Uterine smooth muscle cell (primary cell): ENCODE results near the gene SNRPD2. TPM values are rescaled to one million over a fixed set of nuclear protein-coding genes. Genes with fewer than 3 reads are reported as not detected.

Source experiments
- total RNA-seq: library from RNA; depleted of rRNA; stranded (reverse); fragments of >200 nt; gene quantifications from 2 replicates; pipeline ENCODE4 v1.2.3, GENCODE V29; 2014

SNRPD2 gene
- total RNA-seq: 360 and 424 TPM in 2 replicates

DNA sequence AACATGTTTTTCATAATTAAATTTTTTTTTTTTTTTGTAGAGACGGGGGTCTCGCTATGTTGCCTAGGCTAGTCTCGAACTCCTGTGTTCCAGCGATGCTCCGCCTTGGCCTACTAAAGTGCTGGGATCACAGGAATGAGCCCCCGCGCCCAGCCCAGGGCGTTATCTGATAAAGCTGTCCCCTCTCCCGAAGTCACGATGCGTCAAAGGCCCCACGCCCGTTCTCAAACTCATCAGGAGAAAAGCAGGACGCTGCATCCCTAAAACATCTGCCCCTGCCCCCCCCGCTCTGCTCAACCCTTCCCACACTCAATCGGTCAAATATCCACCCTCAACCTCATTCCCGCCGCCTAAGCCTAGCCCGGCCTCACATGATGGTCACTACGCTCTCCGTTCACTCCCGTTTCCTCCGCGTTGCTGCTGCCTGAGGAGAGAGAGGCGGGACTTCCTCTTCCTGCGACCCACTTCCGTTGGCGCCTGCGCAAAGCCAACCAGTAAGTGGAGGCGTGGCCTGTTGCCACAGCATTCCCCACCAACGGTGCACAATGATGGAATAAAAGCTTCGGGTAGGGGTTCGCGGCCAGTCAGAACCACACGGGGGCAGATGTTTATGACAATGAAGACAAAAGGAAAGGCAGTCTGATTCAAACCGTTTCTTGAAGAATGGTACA is at the start of gene SNRPD2:
TSS of gene SNRPD2 (minus strand) at position 438 of the 671 bp plus-strand sequence. CDS start at position 373, 65 bp downstream.

DNA sequence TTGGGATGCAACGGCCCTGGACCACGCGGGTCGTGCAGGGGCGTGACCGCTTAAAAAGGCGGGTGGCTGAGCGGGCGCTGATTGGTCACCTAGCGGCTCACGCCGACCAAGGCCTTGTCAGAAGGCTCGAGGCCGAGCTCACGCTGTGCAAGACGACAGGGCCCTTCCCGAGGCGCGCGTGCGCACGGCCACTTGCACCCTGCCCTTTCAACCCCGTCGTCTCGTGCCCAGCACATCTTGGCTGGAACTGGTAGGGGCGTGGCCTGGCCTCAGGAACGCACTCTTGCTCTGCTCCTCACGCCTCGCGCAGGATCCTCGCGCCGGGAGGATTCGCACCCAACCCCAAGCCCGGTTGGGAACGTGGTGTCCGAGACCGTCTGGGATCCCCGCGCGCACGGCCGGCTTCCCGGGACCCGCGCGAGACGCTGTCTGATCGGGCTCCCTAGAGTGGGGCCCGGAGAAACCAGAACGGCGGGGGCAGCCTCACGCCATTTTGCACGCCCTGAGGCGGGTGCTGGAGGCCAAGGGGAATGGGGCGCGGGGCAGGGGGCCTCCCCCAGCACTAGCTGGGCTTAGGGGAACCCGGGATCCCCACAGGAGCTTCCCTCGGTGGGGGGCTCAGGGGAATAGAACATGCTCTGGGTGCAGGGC is 41.5 kb upstream of the SNRPD2 start, which contains the start of gene MEIOSIN:
TSS of gene MEIOSIN (plus strand) at position 280 of the 651 bp plus-strand sequence. CDS start 1,938 bp downstream, outside the sequence.

DNA sequence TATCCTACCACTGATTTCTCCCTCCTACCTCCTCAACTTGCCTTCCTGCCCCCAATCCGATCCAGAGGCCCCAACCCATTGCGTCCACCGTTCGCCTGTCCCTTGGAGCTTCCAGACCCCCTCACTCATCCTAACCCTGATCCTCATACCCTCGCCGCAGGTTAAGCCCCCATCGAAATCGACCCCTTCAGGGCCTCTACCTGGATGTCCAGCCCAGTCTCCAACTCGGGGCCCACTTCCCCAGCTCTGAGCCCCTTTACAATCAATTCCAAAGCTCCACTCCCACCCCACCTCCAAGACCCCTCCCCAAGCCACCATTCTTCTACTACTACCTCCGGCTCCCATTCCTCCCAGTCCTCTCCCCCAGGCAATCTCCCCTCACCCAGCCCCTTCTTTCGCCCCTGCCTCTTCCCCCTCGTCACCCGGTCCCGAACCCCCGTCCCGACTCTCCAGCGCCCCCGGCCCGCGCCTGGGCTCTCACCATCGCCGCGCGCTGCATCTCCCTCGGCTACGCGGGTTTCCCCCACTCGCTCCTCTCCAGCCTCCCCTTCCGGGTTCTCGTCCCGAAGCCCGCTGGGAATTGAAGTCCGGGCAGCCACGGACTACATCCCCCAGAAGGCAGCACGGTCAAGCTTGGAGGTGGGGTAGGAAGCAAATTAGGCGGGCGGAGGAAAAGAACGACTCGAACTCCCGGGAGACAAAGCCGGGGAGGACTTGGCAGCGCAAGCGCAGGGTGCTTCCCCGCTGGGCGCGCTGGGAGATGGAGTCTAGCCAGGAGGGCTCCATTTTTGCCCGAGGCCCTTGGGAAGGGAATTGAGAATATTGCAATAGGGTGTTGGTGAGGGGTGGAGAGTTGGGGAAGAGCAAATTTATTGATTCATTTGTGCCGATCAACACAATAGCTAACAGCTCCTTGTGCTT is 38.9 kb upstream of the SNRPD2 start, which contains the start of gene FBXO46:
TSS of gene FBXO46 (minus strand) at position 529 of the 921 bp plus-strand sequence. CDS start 17,401 bp downstream, outside the sequence.

DNA sequence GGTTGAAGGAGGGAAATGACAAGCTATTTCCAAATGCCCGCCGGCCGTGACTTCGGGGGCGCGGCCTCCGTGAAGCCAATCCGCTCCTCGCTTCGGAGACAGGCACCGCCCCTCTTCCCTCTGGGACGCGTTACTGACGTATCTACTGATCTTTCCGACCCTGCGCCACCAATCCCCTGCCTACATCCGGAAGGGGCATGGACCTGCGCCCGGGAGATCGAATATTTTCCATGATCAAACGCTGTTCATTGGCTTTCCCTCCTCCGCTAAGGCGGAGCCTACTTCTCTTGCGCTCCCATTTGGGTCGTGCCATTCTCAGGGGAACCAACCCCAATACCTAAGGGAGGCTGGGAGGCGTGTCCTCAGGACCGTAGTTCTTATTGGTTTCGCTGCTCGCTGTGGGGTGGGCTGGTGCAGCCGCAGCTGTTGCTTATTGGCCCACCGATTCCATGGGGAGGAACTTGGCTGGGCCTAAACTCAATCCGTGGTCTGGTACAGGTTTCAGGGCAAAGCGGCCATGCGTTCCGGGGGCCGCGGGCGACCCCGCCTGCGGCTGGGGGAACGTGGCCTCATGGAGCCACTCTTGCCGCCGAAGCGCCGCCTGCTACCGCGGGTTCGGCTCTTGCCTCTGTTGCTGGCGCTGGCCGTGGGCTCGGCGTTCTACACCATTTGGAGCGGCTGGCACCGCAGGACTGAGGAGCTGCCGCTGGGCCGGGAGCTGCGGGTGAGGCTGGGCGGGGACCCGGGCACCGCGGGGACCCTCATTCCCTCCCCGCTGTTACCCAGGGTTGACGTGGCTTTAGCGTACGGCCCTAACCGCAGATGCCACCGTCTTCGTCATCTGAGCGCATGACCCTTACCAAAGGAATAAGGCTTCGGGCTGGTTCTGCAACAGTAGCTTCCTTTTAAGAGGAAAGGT is 693 bp upstream of the SNRPD2 start, which contains the start of gene QPCTL:
TSS of gene QPCTL (plus strand) at position 480 of the 919 bp plus-strand sequence. CDS start at position 518, 38 bp downstream.

DNA sequence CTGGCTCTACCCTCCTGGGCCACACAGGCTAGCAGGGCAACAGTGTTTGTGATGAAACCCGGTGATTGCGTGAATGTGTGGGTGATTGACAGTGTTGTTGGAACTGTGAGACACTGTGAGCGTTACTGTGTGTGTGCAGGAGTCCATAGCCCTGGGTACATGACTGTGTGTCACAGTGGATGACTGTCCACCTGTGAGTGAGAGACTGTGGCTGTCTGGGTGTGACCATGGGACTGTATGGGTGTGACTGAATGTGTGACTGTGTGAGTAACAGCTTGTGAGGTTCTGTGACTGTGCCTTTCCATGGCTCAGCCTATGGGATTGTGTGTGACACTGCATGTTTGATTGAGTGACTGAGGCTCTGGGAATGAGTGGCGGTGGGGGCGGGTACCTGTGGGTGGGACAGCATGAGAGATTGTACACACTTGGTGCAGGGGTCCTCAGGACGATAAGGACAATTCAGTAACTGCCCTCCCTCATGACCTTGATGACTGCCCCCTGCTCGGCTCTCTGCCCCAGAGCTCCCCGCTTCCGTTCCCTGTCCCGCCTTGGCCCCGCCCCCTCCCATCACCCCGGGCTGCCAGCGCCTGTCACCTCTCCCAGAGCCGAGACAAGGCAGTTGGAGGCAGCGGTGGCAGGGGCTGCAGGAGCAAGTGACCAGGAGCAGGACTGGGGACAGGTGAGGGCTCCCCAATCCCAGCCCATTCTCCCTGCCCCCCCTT is 24.0 kb downstream of the SNRPD2 start, which contains the start of gene GIPR:
TSS of gene GIPR (plus strand) at position 602 of the 722 bp plus-strand sequence. CDS start 1,300 bp downstream, outside the sequence.

DNA sequence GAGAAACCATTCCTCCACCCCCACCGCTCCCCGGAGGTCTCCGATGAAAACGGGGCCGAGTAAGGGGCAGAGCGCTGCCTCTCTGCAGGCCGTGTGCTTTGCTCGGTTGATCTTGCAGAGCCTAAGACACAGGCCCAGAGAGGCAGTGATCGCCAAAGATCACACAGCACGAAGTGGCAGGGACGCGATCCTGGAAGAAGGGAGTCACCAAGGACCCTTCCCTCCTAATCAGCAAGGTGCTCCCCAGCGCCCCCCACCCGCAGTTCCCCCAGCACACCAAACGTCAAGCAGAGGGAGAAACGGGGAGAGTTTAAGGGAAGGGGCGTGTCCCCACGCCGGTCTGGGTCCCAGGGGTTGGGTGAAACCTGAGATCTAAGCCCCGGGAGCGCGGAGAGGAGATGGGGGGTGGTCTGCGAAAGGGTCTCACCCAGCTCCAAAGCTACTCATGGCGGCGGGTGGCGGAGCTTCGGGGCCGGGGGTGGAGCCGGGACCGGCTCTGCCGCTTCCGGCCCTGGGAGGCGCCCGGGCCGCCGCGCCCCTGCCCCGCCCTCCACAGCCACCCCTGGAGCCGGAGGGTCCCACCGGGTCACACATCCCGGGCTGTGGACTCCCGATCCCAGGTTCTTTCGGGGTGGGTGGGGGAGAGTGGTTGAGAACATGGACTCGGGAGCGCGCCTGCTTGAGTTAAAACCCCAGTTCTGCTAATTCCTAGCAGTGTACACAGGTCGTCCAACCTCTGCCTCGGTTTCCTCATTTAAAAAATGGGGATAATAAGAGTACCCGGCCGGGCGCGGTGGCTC is 52.6 kb downstream of the SNRPD2 start, which contains the start of gene EML2:
TSS of gene EML2 (minus strand) at position 468 of the 800 bp plus-strand sequence. CDS start at position 447, 21 bp downstream.

Other genes with a start within 250 kb of the SNRPD2 start
- gene FOSB, start 224.0 kb downstream of the SNRPD2 start, total RNA-seq: 0.44 and 0.62 TPM in 2 replicates
- 6.1 and 8.1 TPM in 2 replicates for gene RTN2, start 194.9 kb downstream of the SNRPD2 start, total RNA-seq
- 2.3 and 2.7 TPM in 2 replicates for gene PPM1N, start 193.5 kb downstream of the SNRPD2 start, total RNA-seq
- gene VASP, start 184.5 kb downstream of the SNRPD2 start, total RNA-seq: 79.4 and 119 TPM in 2 replicates
- 5.2 and 6.0 TPM in 2 replicates for gene OPA3, start 107.2 kb downstream of the SNRPD2 start, total RNA-seq
- gene GPR4, start 89.7 kb downstream of the SNRPD2 start, total RNA-seq: 0.11 and 0.12 TPM in 2 replicates
- gene EML2, start 52.6 kb downstream of the SNRPD2 start, total RNA-seq: 48.3 and 65.2 TPM in 2 replicates
- under 0.01 TPM in 1 of 2 replicates, not detected in the other for gene GIPR, start 23.7 kb downstream of the SNRPD2 start, total RNA-seq
- 15.6 and 24.7 TPM in 2 replicates for gene QPCTL, start 713 bp upstream of the SNRPD2 start, total RNA-seq
- 4.4 and 5.6 TPM in 2 replicates for gene FBXO46, start 38.9 kb upstream of the SNRPD2 start, total RNA-seq
- gene MEIOSIN, start 41.5 kb upstream of the SNRPD2 start, total RNA-seq: not detected in 2 replicates
- 7.0 and 13.6 TPM in 2 replicates for gene SIX5, start 77.3 kb upstream of the SNRPD2 start, total RNA-seq
- gene DMPK, start 90.5 kb upstream of the SNRPD2 start, total RNA-seq: 21.7 and 39.0 TPM in 2 replicates
- 42.9 and 55.0 TPM in 2 replicates for gene DMWD, start 100.9 kb upstream of the SNRPD2 start, total RNA-seq
- gene RSPH6A, start 123.4 kb upstream of the SNRPD2 start, total RNA-seq: 0.11 and 0.12 TPM in 2 replicates
- gene SYMPK, start 171.2 kb upstream of the SNRPD2 start, total RNA-seq: 34.7 and 37.6 TPM in 2 replicates
- not detected in 2 replicates for gene FOXA3, start 172.4 kb upstream of the SNRPD2 start, total RNA-seq
- gene IRF2BP1, start 194.2 kb upstream of the SNRPD2 start, total RNA-seq: 29.3 and 34.6 TPM in 2 replicates
- gene MYPOP, start 210.7 kb upstream of the SNRPD2 start, total RNA-seq: 0.77 and 1.2 TPM in 2 replicates
- not detected in 2 replicates for gene NANOS2, start 222.8 kb upstream of the SNRPD2 start, total RNA-seq